ENCODE measurements around the gene KIAA0586. TPM values are rescaled to one million over a fixed set of nuclear protein-coding genes. Genes with fewer than 3 reads are reported as not detected.
"Not testable (repeated sequence)": the region's sequence is repeated elsewhere in the genome, so short reads cannot be mapped to it uniquely, and the experiment has no call there.

KIAA0586 gene
- total RNA-seq, 2 experiments from 2014 or later: 40.4 to 41.8 TPM

GRCh38 chr14:58415636-58416547 lies 11.6 kb upstream of the KIAA0586 start:
- peaks cover 25% of the 10 kb centered on the region for H3K4me1 Mint-ChIP-seq (ENCODE audit: low read depth)
- H3K36me3 Mint-ChIP-seq (ENCODE audit: low read depth): peaks cover 44% of the 10 kb centered on the region
- no peak overlapping the region for H3K27ac Mint-ChIP-seq
- no peak overlapping the region for H3K4me3 Mint-ChIP-seq
- intact Hi-C loops (cut with micrococcal nuclease): no loop called here
- DNase-seq: no peak
- no peaks in the 10 kb centered on the region for H3K9me3 Mint-ChIP-seq
- no peaks in the 10 kb centered on the region for H3K27me3 Mint-ChIP-seq (ENCODE audit: low read depth)
- CTCF ChIA-PET: interaction anchor here (0.7 kb wide), 1 partner anchor 11 kb away, joined by 3 read pairs; no protein-coding TSS in a partner anchor

- CTCF ChIA-PET: interaction anchor here (1.1 kb wide), 1 partner anchor 20 kb away, joined by 6 read pairs; the partner anchor contains the start of gene TOMM20L
- H3K27ac Mint-ChIP-seq; H3K9me3 Mint-ChIP-seq; H3K4me3 Mint-ChIP-seq; intact Hi-C loops (cut with micrococcal nuclease); DNase-seq; H3K27me3 Mint-ChIP-seq (ENCODE audit: low read depth): not testable (repeated sequence)
- peaks cover 45% of the 10 kb centered on the region for H3K36me3 Mint-ChIP-seq (ENCODE audit: low read depth)
- peaks cover 25% of the 10 kb centered on the region for H3K4me1 Mint-ChIP-seq (ENCODE audit: low read depth)
These were observed 10.6 kb upstream of the KIAA0586 start for GRCh38 chr14:58416934-58417333.

- DNase-seq: peak; percentile 54
- Mint-ChIP-seq H3K27me3 (ENCODE audit: low read depth) (no peaks in the 10 kb centered on the region), H3K27ac (peak overlapping the region; percentile 99), H3K4me3 (peak overlapping the region; percentile 88), H3K9me3 (no peaks in the 10 kb centered on the region), H3K4me1 (ENCODE audit: low read depth) (peaks cover 48% of the 10 kb centered on the region), H3K36me3 (ENCODE audit: low read depth) (peaks cover 17% of the 10 kb centered on the region)
- intact Hi-C loops (cut with micrococcal nuclease): loop anchor here (1.0 to 5.0 kb wide), 12 partner anchors 31 to 1158 kb away; partner anchors contain the start of genes AP5M1, ARID4A, DAAM1 and EXOC5
- CTCF ChIA-PET: interaction anchor here (1.1 kb wide), 2 partner anchors 16 to 30 kb away, joined by 4 read pairs; no protein-coding TSS in a partner anchor
These were observed 744 bp upstream of the KIAA0586 start for GRCh38 chr14:58426670-58427280.

- intact Hi-C loops (cut with micrococcal nuclease): loop anchor here (5.0 kb wide), 1 partner anchor 629 kb away; no protein-coding TSS in a partner anchor
- Mint-ChIP-seq H3K4me3 (peak overlapping the region; percentile 88), H3K36me3 (ENCODE audit: low read depth) (peaks cover 21% of the 10 kb centered on the region), H3K27me3 (ENCODE audit: low read depth) (no peaks in the 10 kb centered on the region), H3K27ac (peak overlapping the region; percentile 99), H3K4me1 (ENCODE audit: low read depth) (peaks cover 48% of the 10 kb centered on the region), H3K9me3 (no peaks in the 10 kb centered on the region)
- peak; percentile 30 for DNase-seq
- CTCF ChIA-PET: interaction anchor here (0.8 to 1.8 kb wide), 2 partner anchors 32 to 211 kb away, joined by 3 to 5 read pairs; no protein-coding TSS in a partner anchor
These were observed 682 bp downstream of the KIAA0586 start for GRCh38 chr14:58428118-58428683.

- intact Hi-C loops (cut with micrococcal nuclease): loop anchor here (1.0 kb wide), 3 partner anchors 142 to 211 kb away; no protein-coding TSS in a partner anchor
- peaks cover 25% of the 10 kb centered on the region for H3K36me3 Mint-ChIP-seq (ENCODE audit: low read depth)
- H3K27me3 Mint-ChIP-seq (ENCODE audit: low read depth): no peaks in the 10 kb centered on the region
- H3K27ac Mint-ChIP-seq: no peak overlapping the region
- DNase-seq: peak; percentile 35
- peaks cover 38% of the 10 kb centered on the region for H3K4me1 Mint-ChIP-seq (ENCODE audit: low read depth)
- CTCF ChIA-PET: interaction anchor here (0.6 to 1.1 kb wide), 2 partner anchors 34 to 231 kb away, joined by 3 to 10 read pairs; partner anchors contain the start of gene TOMM20L
- no peaks in the 10 kb centered on the region for H3K9me3 Mint-ChIP-seq
- no peak overlapping the region for H3K4me3 Mint-ChIP-seq
These were observed 2.6 kb downstream of the KIAA0586 start for GRCh38 chr14:58430156-58430555.

GRCh38 chr14:58439476-58439875 lies 12.0 kb downstream of the KIAA0586 start:
- peaks cover 18% of the 10 kb centered on the region for H3K36me3 Mint-ChIP-seq (ENCODE audit: low read depth)
- no peak overlapping the region for H3K27ac Mint-ChIP-seq
- H3K27me3 Mint-ChIP-seq (ENCODE audit: low read depth): no peaks in the 10 kb centered on the region
- CTCF ChIA-PET: no interaction called here
- H3K4me1 Mint-ChIP-seq (ENCODE audit: low read depth): no peaks in the 10 kb centered on the region
- H3K4me3 Mint-ChIP-seq: no peak overlapping the region
- H3K9me3 Mint-ChIP-seq: no peaks in the 10 kb centered on the region
- DNase-seq: no peak
- intact Hi-C loops (cut with micrococcal nuclease): no loop called here

- no peaks in the 10 kb centered on the region for H3K9me3 Mint-ChIP-seq
- H3K36me3 Mint-ChIP-seq (ENCODE audit: low read depth): peaks cover 10% of the 10 kb centered on the region
- H3K27ac Mint-ChIP-seq: no peak overlapping the region
- no peaks in the 10 kb centered on the region for H3K4me1 Mint-ChIP-seq (ENCODE audit: low read depth)
- no peaks in the 10 kb centered on the region for H3K27me3 Mint-ChIP-seq (ENCODE audit: low read depth)
- intact Hi-C loops (cut with micrococcal nuclease): no loop called here
- no peak overlapping the region for H3K4me3 Mint-ChIP-seq
- CTCF ChIA-PET: interaction anchor here (0.5 to 1.2 kb wide), 2 partner anchors 23 to 43 kb away, joined by 3 to 7 read pairs; no protein-coding TSS in a partner anchor
- no peak for DNase-seq
These were observed 17.1 kb downstream of the KIAA0586 start for GRCh38 chr14:58444627-58445026.

- Mint-ChIP-seq H3K36me3 (ENCODE audit: low read depth) (peaks cover 22% of the 10 kb centered on the region), H3K27me3 (ENCODE audit: low read depth) (no peaks in the 10 kb centered on the region), H3K27ac (no peak overlapping the region), H3K4me3 (no peak overlapping the region), H3K9me3 (no peaks in the 10 kb centered on the region), H3K4me1 (ENCODE audit: low read depth) (no peaks in the 10 kb centered on the region)
- intact Hi-C loops (cut with micrococcal nuclease): no loop called here
- CTCF ChIA-PET: interaction anchor here (0.6 to 1.3 kb wide), 4 partner anchors 18 to 288 kb away, joined by 3 to 5 read pairs (median 4); no protein-coding TSS in a partner anchor
- DNase-seq: no peak
These were observed 28.2 kb downstream of the KIAA0586 start for GRCh38 chr14:58455593-58456265.

GRCh38 chr14:58460772-58461171 lies 33.3 kb downstream of the KIAA0586 start:
- no peaks in the 10 kb centered on the region for H3K4me1 Mint-ChIP-seq (ENCODE audit: low read depth)
- no peak for DNase-seq
- intact Hi-C loops (cut with micrococcal nuclease): loop anchor here (10.0 kb wide), 1 partner anchor 356 kb away; no protein-coding TSS in a partner anchor
- no peaks in the 10 kb centered on the region for H3K27me3 Mint-ChIP-seq (ENCODE audit: low read depth)
- CTCF ChIA-PET: no interaction called here
- H3K4me3 Mint-ChIP-seq: no peak overlapping the region
- H3K36me3 Mint-ChIP-seq (ENCODE audit: low read depth): peaks cover 24% of the 10 kb centered on the region
- no peaks in the 10 kb centered on the region for H3K9me3 Mint-ChIP-seq
- no peak overlapping the region for H3K27ac Mint-ChIP-seq

- Mint-ChIP-seq H3K4me1 (ENCODE audit: low read depth) (no peaks in the 10 kb centered on the region), H3K27ac (no peak overlapping the region), H3K36me3 (ENCODE audit: low read depth) (peaks cover 24% of the 10 kb centered on the region), H3K4me3 (no peak overlapping the region), H3K27me3 (ENCODE audit: low read depth) (no peaks in the 10 kb centered on the region), H3K9me3 (no peaks in the 10 kb centered on the region)
- intact Hi-C loops (cut with micrococcal nuclease): loop anchor here (10.0 kb wide), 1 partner anchor 358 kb away; no protein-coding TSS in a partner anchor
- no peak for DNase-seq
- CTCF ChIA-PET: no interaction called here
These were observed 35.6 kb downstream of the KIAA0586 start for GRCh38 chr14:58463147-58463546.

- no peak for DNase-seq
- CTCF ChIA-PET: no interaction called here
- no peaks in the 10 kb centered on the region for H3K27me3 Mint-ChIP-seq (ENCODE audit: low read depth)
- no peak overlapping the region for H3K4me3 Mint-ChIP-seq
- H3K27ac Mint-ChIP-seq: no peak overlapping the region
- H3K9me3 Mint-ChIP-seq: no peaks in the 10 kb centered on the region
- peaks cover 27% of the 10 kb centered on the region for H3K36me3 Mint-ChIP-seq (ENCODE audit: low read depth)
- intact Hi-C loops (cut with micrococcal nuclease): loop anchor here (10.0 kb wide), 1 partner anchor 360 kb away; no protein-coding TSS in a partner anchor
- H3K4me1 Mint-ChIP-seq (ENCODE audit: low read depth): no peaks in the 10 kb centered on the region
These were observed 37.1 kb downstream of the KIAA0586 start for GRCh38 chr14:58464652-58465051.
